H1 (cell line): ENCODE measurements around the gene AGRN. TPM values are rescaled to one million over a fixed set of nuclear protein-coding genes. Genes with fewer than 3 reads are reported as not detected.
A peak's percentile ranks its signal among the peaks of the same experiment; 100 is the strongest.

Experiments used
- CTCF ChIA-PET: fragments of 300-600 bp; sonication (Branson Sonifier 250); formaldehyde crosslinking; loops from one replicate; lab custom pipeline; 2021; ENCODE audit not compliant: partially characterized antibody; lab: Charles Lee
- POLR2A ChIA-PET: fragments of 300-600 bp; sonication (Branson Sonifier 250); formaldehyde crosslinking; loops from one replicate; lab custom pipeline; 2021; ENCODE audit warnings: inconsistent platforms; ENCODE audit not compliant: partially characterized antibody; lab: Charles Lee
- DNase-seq, 2 experiments: peaks; one replicate each; pipeline versions ENCODE4 v3.0.0 to v3.0.0-alpha.2; 2010 to 2022; ENCODE audit warnings: low spot score in 2 of 2, low read depth in 1 of 2, mixed read lengths in 1 of 2
- FAIRE-seq: peaks from 2 replicates; lab custom pipeline; 2011; peaks lifted over from hg19 to GRCh38; lab: Jason Lieb, UNC
- H2AFZ ChIP-seq: 2 replicates; pipeline ENCODE4 v1.8.1; 2012; ENCODE audit warnings: low read length, inconsistent platforms
- H2AK5ac ChIP-seq: 2 replicates; pipeline ENCODE4 v1.6.1; 2013; ENCODE audit warnings: low read depth, low read length
- H2BK120ac ChIP-seq: replicated peaks from 2 replicates; pipeline ENCODE3; 2013; ENCODE audit warnings: low read depth, low read length, inconsistent platforms
- H2BK12ac ChIP-seq: 2 replicates; pipeline ENCODE4 v1.6.1; 2013; ENCODE audit warnings: low read depth, low read length
- H2BK15ac ChIP-seq: 2 replicates; pipeline ENCODE4 v1.6.1; 2013; ENCODE audit warnings: low read length
- H2BK20ac ChIP-seq: 2 replicates; pipeline ENCODE4 v1.6.1; 2013; ENCODE audit warnings: low read length
- H2BK5ac ChIP-seq: 2 replicates; pipeline ENCODE4 v1.6.1; 2013; ENCODE audit warnings: low read depth, low read length
- H3K14ac ChIP-seq: 2 replicates; pipeline ENCODE4 v1.6.1; 2013; ENCODE audit warnings: inconsistent platforms; ENCODE audit not compliant: insufficient read length
- H3K18ac ChIP-seq: 2 replicates; pipeline ENCODE4 v1.6.1; 2013; ENCODE audit warnings: low read length; ENCODE audit errors: extremely low read depth
- H3K23ac ChIP-seq: 2 replicates; pipeline ENCODE4 v1.6.1; 2013; ENCODE audit warnings: inconsistent platforms; ENCODE audit not compliant: insufficient read length
- H3K23me2 ChIP-seq: 2 replicates; pipeline ENCODE4 v1.6.1; 2013; ENCODE audit warnings: low read depth, low read length
- H3K27ac ChIP-seq: 2 replicates; pipeline ENCODE4 v1.6.1; 2011; ENCODE audit warnings: low read depth, low read length, inconsistent platforms
- H3K27me3 ChIP-seq, 4 experiments: replicated peaks in 1 of 4; 1 replicate in 1 of 4; 2 replicates in 3 of 4; pipeline versions ENCODE4 v1.6.1 to v1.8.1; 2011 to 2013; ENCODE audit warnings: low read length in 3 of 4, mild to moderate bottlenecking in 3 of 4, inconsistent platforms in 2 of 4, mixed read lengths in 2 of 4, moderate library complexity in 1 of 4; ENCODE audit not compliant: control insufficient read depth in 3 of 4, insufficient read depth in 3 of 4; ENCODE audit errors: extremely low read depth in 1 of 4
- H3K36me3 ChIP-seq, 4 experiments: 2 replicates each; pipeline versions ENCODE4 v1.6.1 to v1.8.1; 2011 to 2013; ENCODE audit warnings: mild to moderate bottlenecking in 4 of 4, low read length in 3 of 4, moderate library complexity in 2 of 4, control low read depth in 1 of 4, inconsistent platforms in 1 of 4; ENCODE audit not compliant: insufficient read depth in 4 of 4, control insufficient read depth in 2 of 4
- H3K4ac ChIP-seq: replicated peaks from 2 replicates; pipeline ENCODE3; 2013; ENCODE audit warnings: low read length, low read depth, mixed read lengths, inconsistent platforms; ENCODE audit not compliant: insufficient read length
- H3K4me1 ChIP-seq, 4 experiments: replicated peaks in 1 of 4; 1 replicate in 1 of 4; 2 replicates in 3 of 4; pipeline versions ENCODE4 v1.6.1 to v1.8.1; 2011 to 2013; ENCODE audit warnings: low read length in 3 of 4, inconsistent platforms in 2 of 4, mixed read lengths in 1 of 4; ENCODE audit not compliant: insufficient read depth in 4 of 4, control insufficient read depth in 3 of 4
- H3K4me2 ChIP-seq, 2 experiments: 2 replicates each; pipeline versions ENCODE4 v1.6.1 to v1.8.1; 2011 to 2013; ENCODE audit warnings: low read depth in 2 of 2, low read length in 2 of 2, control low read depth in 1 of 2, inconsistent platforms in 1 of 2, mild to moderate bottlenecking in 1 of 2; ENCODE audit not compliant: insufficient read depth in 1 of 2
- H3K4me3 ChIP-seq, 4 experiments: fragments of 200-600, 300-600 bp in 1 of 4; sonication (generic), shearing (Covaris generic), sonication (Bioruptor Twin) in 1 of 4; 2 replicates each; pipeline versions ENCODE4 v1.5.1 to v1.8.1; 2011 to 2016; ENCODE audit warnings: low read length in 4 of 4, low read depth in 3 of 4, control low read depth in 2 of 4, inconsistent platforms in 2 of 4, mild to moderate bottlenecking in 2 of 4, mixed read lengths in 1 of 4, moderate library complexity in 1 of 4; ENCODE audit not compliant: insufficient read depth in 2 of 4; ENCODE audit errors: extremely low read depth in 1 of 4
- H3K56ac ChIP-seq: replicated peaks from 2 replicates; pipeline ENCODE3; 2013; ENCODE audit warnings: low read depth, mild to moderate bottlenecking, mixed read lengths, low read length, inconsistent platforms; ENCODE audit not compliant: insufficient read length
- H3K79me1 ChIP-seq: 2 replicates; pipeline ENCODE4 v1.6.1; 2013; ENCODE audit warnings: low read depth, low read length, control low read depth
- H3K79me2 ChIP-seq, 2 experiments: 2 replicates each; pipeline versions ENCODE4 v1.6.1 to v1.8.1; 2012 to 2013; ENCODE audit warnings: low read length in 2 of 2, mild to moderate bottlenecking in 2 of 2, inconsistent platforms in 1 of 2; ENCODE audit not compliant: insufficient read depth in 2 of 2, control insufficient read depth in 1 of 2
- H3K9ac ChIP-seq, 4 experiments: replicated peaks in 1 of 4; 1 replicate in 1 of 4; 2 replicates in 3 of 4; pipeline versions ENCODE4 v1.6.1 to v1.8.1; 2011 to 2013; ENCODE audit warnings: low read depth in 3 of 4, low read length in 3 of 4, control low read depth in 2 of 4, mild to moderate bottlenecking in 2 of 4, moderate library complexity in 2 of 4, inconsistent platforms in 1 of 4; ENCODE audit errors: extremely low read depth in 1 of 4
- H3K9me3 ChIP-seq, 2 experiments: 2 replicates each; pipeline versions ENCODE4 v1.6.1 to v1.8.1; 2012 to 2013; ENCODE audit warnings: mild to moderate bottlenecking in 2 of 2, moderate library complexity in 2 of 2, control low read depth in 1 of 2, inconsistent platforms in 1 of 2, low read depth in 1 of 2, low read length in 1 of 2, mixed read lengths in 1 of 2; ENCODE audit not compliant: insufficient read depth in 2 of 2
- H4K20me1 ChIP-seq, 2 experiments: replicated peaks in 1 of 2; 2 replicates each; pipeline versions ENCODE3 to v1.8.1; 2011 to 2013; ENCODE audit warnings: inconsistent platforms in 2 of 2, low read length in 2 of 2, mild to moderate bottlenecking in 1 of 2; ENCODE audit not compliant: insufficient read depth in 2 of 2, control insufficient read depth in 1 of 2
- H4K5ac ChIP-seq: 2 replicates; pipeline ENCODE4 v1.6.1; 2013; ENCODE audit warnings: low read length, low read depth, mixed read lengths, inconsistent platforms; ENCODE audit not compliant: insufficient read length
- H4K8ac ChIP-seq: 2 replicates; pipeline ENCODE4 v1.8.0; 2013; ENCODE audit warnings: mild to moderate bottlenecking, moderate library complexity, low read length, inconsistent platforms; ENCODE audit not compliant: insufficient read depth; ENCODE audit errors: extremely low read depth
- H4K91ac ChIP-seq: replicated peaks from 2 replicates; pipeline ENCODE3; 2013; ENCODE audit warnings: low read length, mixed read lengths, inconsistent platforms; ENCODE audit not compliant: insufficient read length
- GABPA ChIP-seq: IDR thresholded peaks from 2 replicates; pipeline ENCODE4 v1.6.1; 2011; ENCODE audit warnings: mild to moderate bottlenecking, low read length, moderate library complexity, borderline replicate concordance; ENCODE audit not compliant: insufficient read depth
- MAFK ChIP-seq: IDR thresholded peaks from 2 replicates; pipeline ENCODE4 v1.6.1; 2012; ENCODE audit warnings: low read depth, mild to moderate bottlenecking, improper control_type of control experiment, low read length
- POLR2A ChIP-seq, 2 experiments: IDR thresholded peaks; 1 replicate in 1 of 2; 2 replicates in 1 of 2; pipeline ENCODE4 v1.6.1; 2011; ENCODE audit warnings: low read depth in 2 of 2, low read length in 2 of 2, mild to moderate bottlenecking in 2 of 2; ENCODE audit errors: control extremely low read depth in 1 of 2
- RAD21 ChIP-seq, 2 experiments: IDR thresholded peaks in 1 of 2; conservative IDR thresholded peaks in 1 of 2; 2 replicates each; pipeline ENCODE4 v1.6.1; 2011; ENCODE audit warnings: low read depth in 2 of 2, low read length in 2 of 2, improper control_type of control experiment in 1 of 2, inconsistent platforms in 1 of 2, mild to moderate bottlenecking in 1 of 2, moderate library complexity in 1 of 2
- SAP30 ChIP-seq: fragments of 300-600 bp; sonication (generic); IDR thresholded peaks from 2 replicates; pipeline ENCODE4 v1.7.1; 2012; ENCODE audit warnings: low read length, moderate library complexity, mild to moderate bottlenecking, inconsistent platforms; ENCODE audit not compliant: insufficient read depth, insufficient replicate concordance
- SUZ12 ChIP-seq: fragments of 200-600 bp; sonication (generic); IDR thresholded peaks from 2 replicates; pipeline ENCODE4 v1.6.1; 2012; ENCODE audit warnings: mild to moderate bottlenecking, inconsistent platforms, low read length, moderate library complexity, mixed read lengths
- WGBS, 2 experiments: shearing (Covaris generic) in 1 of 2; methylation state at CpG; one replicate each; pipeline versions ENCODE4 v1.1.6 to v1.1.7; 2013 to 2015; ENCODE audit warnings: low lambda C conversion rate in 2 of 2, mixed read lengths in 2 of 2, inconsistent platforms in 1 of 2, low coverage in 1 of 2, missing lambda C conversion rate in 1 of 2; ENCODE audit not compliant: insufficient replicate concordance in 2 of 2, insufficient coverage in 1 of 2, insufficient read length in 1 of 2; ENCODE audit errors: extremely low coverage in 1 of 2, missing lambda C conversion rate in 1 of 2; 5-methylcytosine and 5-hydroxymethylcytosine counted together
- polyA plus RNA-seq, 7 experiments: library from polyadenylated mRNA; depleted of rRNA in 3 of 7; stranded (reverse) in 5 of 7; unstranded in 2 of 7; fragments of >200 nt in 5 of 7; fragments of 200-250 nt in 2 of 7; gene quantifications; 1 replicate in 5 of 7; 2 replicates in 1 of 7; 4 replicates in 1 of 7; pipeline versions ENCODE4 v1.2.1 to v1.2.3, GENCODE V29; 2011 to 2013; ENCODE audit warnings: missing spikeins in 2 of 7, mixed read lengths in 2 of 7
- total RNA-seq: library from RNA; stranded (reverse); fragmentation: NEBNext Ultra II Directional; extraction: Animal tissue kit (Norgen Biotek cat#: 25700); gene quantifications from 2 replicates; pipeline ENCODE4 v1.2.1, GENCODE V29; 2021
- TF ChIP-seq, protein P1 (sequence below): IDR thresholded peaks from 2 replicates; pipeline ENCODE4 v1.6.1; 2011; ENCODE audit warnings: low read length, improper control_type of control experiment

AGRN gene
- total and polyA plus RNA-seq, 2 of the 8 experiments (the other 6 are each of a cell fraction or from before 2014, with no cell fraction given): 52.3 to 155 TPM

DNA sequence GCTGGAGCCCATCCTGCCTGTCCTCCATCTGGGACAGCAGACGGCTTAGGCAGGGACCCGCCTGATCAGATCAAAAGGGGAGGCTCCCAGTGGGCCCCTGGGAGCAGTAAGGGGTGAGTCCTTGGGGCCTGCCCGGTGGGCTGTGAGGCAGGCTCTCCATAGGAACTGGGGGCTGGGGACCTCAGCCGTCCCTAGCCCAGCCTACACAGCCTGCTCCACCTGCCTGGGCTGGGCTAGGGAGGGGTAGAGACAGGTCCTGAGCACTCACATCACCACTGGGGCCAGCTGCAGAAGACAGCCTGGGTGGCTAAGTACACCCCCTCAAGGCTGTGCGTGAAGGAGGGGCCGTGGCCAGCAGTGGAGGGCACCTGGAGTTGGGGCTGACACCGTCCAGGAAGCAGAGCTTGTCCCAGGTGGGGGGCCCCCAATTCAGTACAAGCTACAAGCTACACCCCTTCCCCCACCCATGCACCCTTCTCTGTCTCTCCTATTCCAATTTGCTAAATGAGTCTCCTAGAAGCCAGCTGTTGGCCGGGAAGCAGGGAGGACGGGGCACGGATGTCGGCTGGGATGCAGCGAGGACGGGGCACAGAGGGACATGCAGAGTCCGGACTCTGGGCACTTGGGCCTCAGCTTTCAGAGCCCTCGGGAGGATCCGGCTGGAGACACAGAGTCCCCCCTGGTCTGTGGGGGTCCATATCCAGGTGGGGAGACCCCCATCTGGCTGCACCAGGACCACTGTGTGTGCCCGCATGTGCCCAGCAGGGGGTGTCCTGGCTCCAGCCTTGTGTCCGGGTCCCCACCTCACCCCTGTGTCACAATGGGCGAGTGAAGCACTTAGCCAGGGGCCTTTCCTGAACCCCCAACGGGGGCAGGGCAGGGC, 4.9 kb upstream of the AGRN start:
- FAIRE-seq: no peak
- peak; percentile 44 to 62; a peak in 3 of 4 replicates for TF ChIP-seq RAD21 (IDR thresholded peaks at IDR 0.05 in 1 of 2, conservative IDR thresholded peaks at IDR 0.05 in 1 of 2; ENCODE audit: low read depth in 2 of 2, low read length in 2 of 2)
- no peak for TF ChIP-seq SUZ12
- TF ChIP-seq GABPA: peak; percentile 41; the same call in 1 of the 2 replicates
- no peak for TF ChIP-seq SAP30
- peak in 1 of 2 experiments; percentile 49; a peak in 1 of 3 replicates for TF ChIP-seq POLR2A (IDR thresholded peaks at IDR 0.05; ENCODE audit: control extremely low read depth in 1 of 2, low read depth in 2 of 2, low read length in 2 of 2)
- TF ChIP-seq, protein P1, sequence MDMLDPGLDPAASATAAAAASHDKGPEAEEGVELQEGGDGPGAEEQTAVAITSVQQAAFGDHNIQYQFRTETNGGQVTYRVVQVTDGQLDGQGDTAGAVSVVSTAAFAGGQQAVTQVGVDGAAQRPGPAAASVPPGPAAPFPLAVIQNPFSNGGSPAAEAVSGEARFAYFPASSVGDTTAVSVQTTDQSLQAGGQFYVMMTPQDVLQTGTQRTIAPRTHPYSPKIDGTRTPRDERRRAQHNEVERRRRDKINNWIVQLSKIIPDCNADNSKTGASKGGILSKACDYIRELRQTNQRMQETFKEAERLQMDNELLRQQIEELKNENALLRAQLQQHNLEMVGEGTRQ: no peak
- no peak for TF ChIP-seq MAFK

More for the DNA sequence above, 4.9 kb upstream of the AGRN start:
- no peaks in the 10 kb centered on the region for H3K79me2 ChIP-seq
- WGBS, 2 experiments: 84% methylated on average over 20 of the region's 20 CpGs; no CpG with 5 or more reads in 1 of the 2 experiments
- no peak overlapping the region for H3K14ac ChIP-seq
- H2BK15ac ChIP-seq: no peak overlapping the region
- H3K36me3 ChIP-seq: no peaks in the 10 kb centered on the region
- H3K27me3 ChIP-seq: peaks cover 0 to 3% (median 0%) of the 10 kb centered on the region in 4 experiments; a peak in 2 of 7 replicates
- peak overlapping the region; percentile 55; the same call in 1 of the 2 replicates for H2AK5ac ChIP-seq
- peak in 1 of 2 experiments; percentile 68 for DNase-seq
- H3K9ac ChIP-seq: no peak overlapping the region
- no peak overlapping the region for H3K23ac ChIP-seq
- H3K4me2 ChIP-seq: peak overlapping the region in 1 of 2 experiments; percentile 76; a peak in 1 of 4 replicates
- no peak overlapping the region for H3K4ac ChIP-seq
- peak overlapping the region; percentile 81 for H4K8ac ChIP-seq
- H3K23me2 ChIP-seq: peaks cover 6% of the 10 kb centered on the region
- no peak overlapping the region for H3K18ac ChIP-seq
- no peaks in the 10 kb centered on the region for H4K20me1 ChIP-seq
- no peak overlapping the region for H3K27ac ChIP-seq
- no peak overlapping the region for H2BK120ac ChIP-seq
- no peak overlapping the region for H4K5ac ChIP-seq
- no peak overlapping the region for H2BK5ac ChIP-seq
- H3K9me3 ChIP-seq: no peaks in the 10 kb centered on the region
- H3K4me1 ChIP-seq: peaks cover 0 to 21% (median 15%) of the 10 kb centered on the region in 4 experiments; a peak in 6 of 7 replicates
- H3K79me1 ChIP-seq: no peaks in the 10 kb centered on the region
- no peak overlapping the region for H3K56ac ChIP-seq
- POLR2A ChIA-PET: interaction anchor here (0.8 to 14.9 kb wide), 15 partner anchors 9 to 149 kb away, joined by 3 to 245 read pairs (median 5); partner anchors contain the start of gene HES4
- CTCF ChIA-PET: interaction anchor here (0.6 to 7.8 kb wide), 21 partner anchors 9 to 1136 kb away, joined by 3 to 74 read pairs (median 3); partner anchors contain the start of genes HES4, PERM1 and SAMD11
- H2BK12ac ChIP-seq: no peak overlapping the region
- no peak overlapping the region for H2BK20ac ChIP-seq
- H2AFZ ChIP-seq: no peak overlapping the region
- H3K4me3 ChIP-seq: peak overlapping the region in 1 of 4 experiments; percentile 64; a peak in 1 of 8 replicates
- no peak overlapping the region for H4K91ac ChIP-seq
